GM08714 (cell line): ENCODE data around the gene TUBG2.

Source experiments
- H3K4me3 ChIP-seq: fragments of 200-500 bp; sonication (Bioruptor generic); 2 replicates; pipeline ENCODE4 v1.5.1; 2014; ENCODE audit warnings: mild to moderate bottlenecking, low read length, inconsistent platforms
- ZNF274 ChIP-seq: IDR thresholded peaks from 2 replicates; pipeline ENCODE4 v1.6.1; 2012; ENCODE audit warnings: mild to moderate bottlenecking, low read depth, low read length

TUBG2 gene

DNA sequence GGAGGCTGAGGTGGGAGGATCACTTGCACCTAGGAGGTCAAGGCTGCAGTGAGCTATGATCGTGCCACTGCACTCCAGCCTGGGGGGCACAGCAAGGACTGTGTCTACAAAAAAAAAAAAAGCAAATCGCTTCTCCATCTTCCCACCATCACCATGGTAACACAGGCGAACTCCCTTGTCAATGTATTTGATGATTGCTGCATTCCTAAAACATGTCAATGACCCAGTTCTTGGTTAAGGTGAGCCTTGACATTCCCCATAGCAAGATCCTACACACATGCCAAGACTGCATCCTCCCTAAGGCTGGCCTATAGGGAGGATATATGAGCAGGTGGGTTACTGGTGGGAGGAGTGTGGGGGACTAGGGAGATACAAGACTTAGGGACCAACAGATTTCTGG lies 35.4 kb downstream of the TUBG2 start:
- H3K4me3 ChIP-seq: no peak overlapping the region
- TF ChIP-seq ZNF274: no peak

DNA sequence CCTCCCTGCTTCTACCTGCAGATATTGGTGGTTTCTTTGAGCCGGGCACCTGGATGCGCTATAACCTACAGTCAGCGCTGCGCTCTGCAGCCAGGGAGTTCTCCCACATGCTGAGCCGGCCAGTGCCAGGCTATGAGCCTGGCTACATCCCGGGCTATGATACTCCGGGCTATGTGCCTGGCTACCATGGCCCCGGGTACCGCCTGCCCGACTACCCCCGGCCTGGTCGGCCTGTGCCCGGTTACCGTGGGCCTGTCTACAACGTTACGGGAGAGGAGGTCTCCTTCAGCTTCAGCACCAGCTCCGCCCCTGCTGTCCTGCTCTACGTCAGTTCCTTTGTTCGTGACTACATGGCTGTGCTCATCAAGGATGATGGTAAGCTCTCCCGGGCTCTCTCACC lies 36.4 kb downstream of the TUBG2 start:
- no peak for TF ChIP-seq ZNF274
- H3K4me3 ChIP-seq: no peak overlapping the region

DNA sequence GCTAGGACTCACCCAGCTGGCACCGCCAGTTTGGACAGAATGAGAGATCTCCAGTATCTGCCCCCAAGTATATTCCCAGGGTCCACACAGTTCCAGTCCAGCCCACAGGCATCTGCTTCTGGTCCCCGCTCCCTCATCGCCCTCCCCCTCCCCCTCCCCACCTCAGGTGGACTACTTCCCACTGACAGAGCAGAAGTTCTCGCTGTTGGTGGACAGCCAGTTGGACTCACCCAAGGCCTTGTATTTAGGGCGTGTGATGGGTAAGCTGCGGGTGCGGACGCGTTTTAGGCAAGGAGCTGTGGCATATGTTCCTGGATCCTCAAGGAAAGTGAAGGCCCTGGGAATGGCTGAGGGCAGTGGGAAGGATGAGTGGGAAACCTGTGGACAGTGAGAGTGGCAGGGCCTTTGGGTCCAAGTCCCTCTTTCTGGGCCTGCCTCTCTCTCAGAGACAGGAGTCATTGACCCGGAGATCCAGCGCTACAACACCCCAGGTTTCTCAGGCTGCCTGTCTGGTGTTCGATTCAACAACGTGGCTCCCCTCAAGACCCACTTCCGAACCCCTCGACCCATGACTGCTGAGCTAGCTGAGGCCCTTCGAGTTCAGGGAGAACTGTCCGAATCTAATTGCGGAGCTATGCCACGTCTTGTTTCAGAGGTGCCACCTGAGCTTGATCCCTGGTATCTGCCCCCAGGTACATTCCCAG lies 38.2 kb downstream of the TUBG2 start:
- H3K4me3 ChIP-seq: no peak overlapping the region
- TF ChIP-seq ZNF274: no peak

DNA sequence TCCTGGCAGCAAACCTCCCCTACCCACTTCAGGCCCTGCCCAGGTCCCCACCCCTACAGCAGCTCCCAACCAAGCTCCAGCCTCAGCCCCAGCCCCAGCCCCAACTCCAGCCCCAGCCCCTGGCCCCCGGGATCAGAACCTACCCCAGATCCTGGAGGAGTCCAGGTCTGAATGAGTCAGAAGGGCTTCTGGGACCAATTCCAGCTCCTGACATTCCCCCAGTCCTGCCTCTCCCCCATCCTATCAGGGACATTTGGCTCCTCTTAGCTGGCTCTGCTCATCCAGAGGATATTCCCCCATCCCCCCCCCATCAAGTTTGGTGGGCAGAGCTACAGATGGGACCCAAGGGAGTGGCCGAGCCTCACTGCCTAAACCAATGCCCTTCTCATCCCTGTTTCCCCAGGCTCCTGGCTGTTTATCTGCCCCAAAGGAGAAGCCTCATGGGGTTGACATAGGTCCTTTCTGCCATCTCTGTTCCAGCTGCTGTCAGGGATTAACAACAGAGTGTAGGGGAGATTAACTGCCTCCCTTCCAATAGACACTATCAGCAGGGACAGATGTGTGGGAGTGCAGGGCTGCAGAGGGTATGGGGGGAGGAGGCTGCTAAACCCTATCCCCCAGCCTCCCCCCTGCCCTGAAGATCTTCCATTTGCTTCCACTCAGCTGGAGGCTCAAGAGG lies 39.8 kb downstream of the TUBG2 start:
- TF ChIP-seq ZNF274: no peak
- no peak overlapping the region for H3K4me3 ChIP-seq

DNA sequence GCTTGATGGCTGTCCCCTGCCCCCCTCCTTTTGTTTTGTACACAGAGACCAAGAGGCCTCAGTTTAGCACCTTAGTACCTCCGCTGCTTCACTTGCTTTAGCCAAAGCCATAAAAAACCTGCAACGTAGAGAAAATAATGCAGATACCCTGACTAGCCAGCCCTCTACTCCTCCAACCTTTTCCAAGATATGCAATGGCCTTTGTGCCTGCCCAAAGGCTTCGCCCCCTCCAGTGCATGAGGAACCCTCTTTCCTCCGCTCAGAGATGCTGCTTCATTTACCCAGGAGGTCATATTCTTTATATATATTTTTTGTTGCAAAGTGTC lies 40.3 kb downstream of the TUBG2 start:
- H3K4me3 ChIP-seq: no peak overlapping the region
- no peak for TF ChIP-seq ZNF274

DNA sequence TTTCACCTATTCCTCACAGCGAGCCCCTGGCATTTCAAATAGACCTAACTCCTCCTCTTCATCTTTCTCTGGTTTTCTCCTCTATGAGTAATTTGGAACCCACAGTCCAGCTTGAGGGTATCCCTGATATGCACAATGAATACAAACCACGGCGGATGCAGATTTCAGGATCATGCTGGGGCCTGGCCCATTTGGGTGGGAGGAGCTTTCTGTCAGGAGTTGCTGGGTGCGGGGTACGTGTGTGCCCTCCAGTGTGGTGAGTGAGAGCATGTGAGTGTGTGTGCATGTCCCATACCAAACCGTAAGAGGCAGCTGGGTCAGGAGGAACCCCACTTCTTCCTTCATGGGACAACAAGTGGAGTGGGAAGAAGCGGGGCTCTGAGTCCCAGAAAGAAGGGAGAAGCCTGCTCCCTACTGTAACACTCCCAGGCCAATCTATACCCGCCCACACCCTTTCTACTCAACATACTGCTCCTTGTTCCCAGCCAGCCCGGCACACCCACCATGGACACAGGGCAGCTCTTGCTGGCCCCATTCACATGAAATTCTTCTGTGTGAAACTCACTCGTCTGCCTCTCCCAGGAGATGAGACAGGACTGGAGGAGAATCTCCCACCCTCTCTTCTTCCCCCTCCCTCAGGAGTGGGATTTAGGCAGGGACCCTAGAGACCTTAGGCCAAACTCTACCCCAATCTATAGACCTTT lies 41.7 kb downstream of the TUBG2 start:
- no peak for TF ChIP-seq ZNF274
- H3K4me3 ChIP-seq: no peak overlapping the region

DNA sequence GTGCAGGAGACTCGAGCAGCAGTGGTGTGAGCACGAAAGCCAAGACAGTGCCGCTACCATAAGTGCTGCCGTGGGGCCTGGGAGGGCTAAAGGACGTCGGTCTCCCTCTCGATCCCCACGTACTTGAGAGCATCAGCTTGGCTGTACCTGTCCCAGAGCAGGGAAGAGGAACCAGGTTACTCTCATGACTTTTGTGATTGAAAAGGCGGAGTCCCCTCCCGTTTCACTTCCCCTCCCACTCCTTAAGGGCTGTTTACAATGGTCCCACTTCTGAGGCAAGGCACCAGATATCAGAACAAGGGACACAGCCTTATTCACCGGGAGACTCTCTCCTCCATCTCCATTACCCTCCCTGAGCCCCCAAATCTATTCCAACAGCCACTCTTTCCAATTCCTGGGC lies 43.4 kb downstream of the TUBG2 start:
- no peak for TF ChIP-seq ZNF274
- H3K4me3 ChIP-seq: no peak overlapping the region

DNA sequence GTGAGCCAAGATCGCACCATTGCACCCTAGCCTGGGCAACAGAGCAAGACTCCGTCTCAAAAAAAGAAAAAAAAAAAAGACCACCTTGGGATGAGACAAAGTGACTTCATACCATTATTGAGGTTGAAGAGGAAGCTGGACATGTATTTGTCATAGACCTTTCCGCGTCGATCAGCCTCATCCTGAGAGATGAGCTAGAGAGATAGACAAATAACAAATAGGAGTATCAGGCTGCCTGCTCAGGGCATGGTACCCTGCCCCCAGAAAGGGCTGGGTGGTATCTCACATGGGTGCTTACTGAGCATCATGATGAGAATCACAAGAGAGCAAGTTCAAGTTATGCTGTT lies 45.4 kb downstream of the TUBG2 start:
- H3K4me3 ChIP-seq: no peak overlapping the region; the same call in 1 of the 2 replicates
- no peak for TF ChIP-seq ZNF274

DNA sequence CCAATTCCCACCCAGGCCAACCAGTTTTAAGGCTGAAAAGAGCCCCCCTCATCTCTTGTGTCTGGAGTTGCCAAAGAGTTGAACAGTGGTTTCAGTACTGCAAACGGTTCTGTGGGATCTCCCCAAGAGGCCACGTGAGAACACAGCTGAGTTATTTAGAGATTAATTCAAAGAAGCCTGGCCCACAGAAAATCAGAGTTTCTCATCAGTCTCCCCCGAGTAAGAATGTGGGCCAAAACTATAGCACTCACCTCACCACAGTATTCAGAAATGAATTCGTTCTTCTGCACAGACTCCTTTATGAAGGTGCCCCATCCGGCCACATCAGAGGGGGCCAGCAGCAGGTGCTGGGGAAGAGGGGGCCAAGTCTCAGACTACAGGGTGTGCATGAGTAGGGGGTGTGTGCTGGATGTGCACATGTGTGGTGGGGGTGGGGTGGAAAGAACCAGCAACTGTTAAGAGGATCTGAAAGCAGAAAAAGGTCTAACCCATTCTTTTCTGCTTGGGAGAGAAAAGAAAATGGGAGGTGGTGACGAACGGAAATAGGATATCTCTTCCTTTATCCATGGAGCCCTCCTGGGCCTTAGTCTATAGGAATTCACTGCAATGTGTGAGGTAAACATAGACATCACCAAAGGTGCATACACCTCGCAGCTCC lies 45.9 kb downstream of the TUBG2 start:
- no peak overlapping the region; the same call in 1 of the 2 replicates for H3K4me3 ChIP-seq
- TF ChIP-seq ZNF274: no peak

DNA sequence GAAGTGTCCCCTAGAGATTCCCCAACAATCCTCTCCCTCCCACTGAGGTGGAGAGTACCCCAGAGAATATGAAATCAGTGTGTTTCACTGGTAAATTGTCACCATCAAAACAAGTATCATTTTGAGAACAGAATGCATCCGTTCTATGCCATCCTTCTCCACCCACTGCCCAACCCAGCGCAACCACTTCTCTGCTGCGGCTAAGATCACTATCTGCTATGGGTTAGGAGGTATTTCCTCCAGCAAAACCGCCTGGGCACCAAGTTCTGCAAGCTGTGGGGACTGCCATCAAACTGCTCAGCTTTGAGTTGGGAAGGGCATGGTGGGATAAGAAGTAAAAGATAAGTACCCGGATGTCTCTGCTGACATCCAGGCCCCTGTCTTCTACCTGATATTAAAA lies 47.6 kb downstream of the TUBG2 start:
- no peak for TF ChIP-seq ZNF274
- H3K4me3 ChIP-seq: no peak overlapping the region

DNA sequence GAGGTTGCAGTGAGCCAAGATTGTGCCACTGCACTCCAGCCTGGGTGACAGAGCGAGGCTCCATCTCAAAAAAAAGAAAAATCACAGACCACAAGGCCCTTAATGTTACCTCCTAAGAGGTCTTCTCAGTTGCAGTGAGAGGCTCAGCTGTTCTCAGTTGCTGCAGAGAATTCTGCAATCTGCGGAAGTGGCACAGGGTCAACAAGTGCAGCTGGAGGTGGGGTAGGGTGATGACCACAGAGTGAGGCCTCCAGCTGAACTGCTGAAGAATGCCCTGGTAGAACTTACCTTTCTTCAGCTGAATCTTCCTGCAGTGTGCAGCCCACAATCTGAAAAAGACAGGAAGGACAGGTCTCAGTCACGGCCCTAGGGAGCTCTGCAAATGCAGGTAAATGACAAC lies 49.5 kb downstream of the TUBG2 start:
- no peak for TF ChIP-seq ZNF274

DNA sequence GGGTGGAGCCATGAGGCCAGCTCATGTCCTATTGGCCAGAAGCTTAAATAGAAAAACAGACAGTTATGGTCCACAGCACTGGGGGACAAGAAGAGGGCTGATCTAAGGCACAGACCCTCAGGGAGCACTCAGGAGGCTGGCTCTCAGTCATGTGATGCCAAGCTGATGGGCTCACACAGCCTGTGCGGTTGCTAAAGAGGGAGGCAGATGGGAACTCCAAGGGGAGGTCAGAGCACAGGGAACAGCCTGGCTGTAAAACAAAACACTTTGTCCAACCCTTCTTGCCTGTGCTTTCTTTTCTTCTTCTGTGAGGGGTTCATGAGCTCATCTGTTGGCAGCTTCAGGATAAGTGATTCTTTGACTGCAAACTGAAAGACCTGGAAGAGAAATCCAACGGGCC lies 50.5 kb downstream of the TUBG2 start:
- H3K4me3 ChIP-seq: no peak overlapping the region
- no peak for TF ChIP-seq ZNF274

More for the DNA sequence above, 49.5 kb downstream of the TUBG2 start:
- no peak overlapping the region for H3K4me3 ChIP-seq
